HG03575 (cell line): ENCODE data around the gene ARHGEF37.

Experiments used
- ATAC-seq: cut with Tn5 transposase; IDR thresholded peaks from one replicate; pipeline ENCODE4 v1.9.1; 2021; ENCODE audit not compliant: unreplicated experiment, insufficient number of reproducible peaks, low FRiP score; ENCODE audit errors: extremely low read depth

Gene ARHGEF37

GRCh38 chr5:149617760-149618306, 36.5 kb downstream of the ARHGEF37 start:
- no peak for ATAC-seq

- no peak for ATAC-seq
Observed at GRCh38 chr5:149618581-149619248, 37.4 kb downstream of the ARHGEF37 start.

- ATAC-seq, result no peak
Observed at GRCh38 chr5:149621415-149622098, 40.3 kb downstream of the ARHGEF37 start.

- ATAC-seq, result no peak
Observed at GRCh38 chr5:149622466-149622865, 41.2 kb downstream of the ARHGEF37 start.

- no peak for ATAC-seq
Observed at GRCh38 chr5:149623473-149623872, 42.2 kb downstream of the ARHGEF37 start.

GRCh38 chr5:149627070-149627469, 45.8 kb downstream of the ARHGEF37 start:
- no peak for ATAC-seq

GRCh38 chr5:149628221-149628620, 46.9 kb downstream of the ARHGEF37 start:
- ATAC-seq, result no peak

- ATAC-seq, result no peak
Observed at GRCh38 chr5:149628846-149629388, 47.6 kb downstream of the ARHGEF37 start.

GRCh38 chr5:149629421-149629820, 48.1 kb downstream of the ARHGEF37 start:
- no peak for ATAC-seq

GRCh38 chr5:149630337-149630736, 49.0 kb downstream of the ARHGEF37 start:
- no peak for ATAC-seq

- ATAC-seq, result no peak
Observed at GRCh38 chr5:149631506-149631905, 50.2 kb downstream of the ARHGEF37 start.

- ATAC-seq, result no peak
Observed at GRCh38 chr5:149632311-149633251, 51.3 kb downstream of the ARHGEF37 start.

GRCh38 chr5:149633476-149634350, 52.4 kb downstream of the ARHGEF37 start:
- no peak for ATAC-seq

- no peak for ATAC-seq
Observed at GRCh38 chr5:149635394-149635793, 54.1 kb downstream of the ARHGEF37 start.

- no peak for ATAC-seq
Observed at GRCh38 chr5:149636191-149636860, 55.0 kb downstream of the ARHGEF37 start.

GRCh38 chr5:149636861-149637246, 55.6 kb downstream of the ARHGEF37 start:
- no peak for ATAC-seq

- ATAC-seq, result no peak
Observed at GRCh38 chr5:149638136-149638535, 56.8 kb downstream of the ARHGEF37 start.
